ENCODE data around the gene GABBR2. TPM values are rescaled to one million over a fixed set of nuclear protein-coding genes. Genes with fewer than 3 reads are reported as not detected.

GABBR2 gene
- total RNA-seq, 2 experiments from 2014 or later: not detected

DNA sequence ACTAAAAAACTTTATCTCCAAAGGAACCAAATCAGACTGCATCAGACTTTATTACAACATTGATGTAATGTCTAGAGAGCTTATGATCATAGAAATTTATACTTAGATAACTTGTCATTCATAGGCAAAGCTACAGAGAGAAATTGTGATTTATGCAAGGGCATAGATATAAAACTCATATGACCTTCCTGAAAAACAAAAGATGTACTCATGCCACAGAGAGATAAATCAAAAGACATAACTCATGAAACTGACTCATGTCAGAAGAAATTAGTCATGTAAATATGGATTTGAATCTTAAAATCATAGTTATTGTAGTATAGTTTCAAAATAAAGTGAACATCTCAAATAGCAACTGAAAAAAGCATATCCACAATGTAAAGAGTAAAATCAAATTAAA, 186.2 kb downstream of the GABBR2 start:
- DNase-seq (no peak), ATAC-seq (ENCODE audit: poor library complexity) (no peak)
- Mint-ChIP-seq H3K4me3 (no peak overlapping the region), H3K9me3 (no peaks in the 10 kb centered on the region), H3K27ac (no peak overlapping the region), H3K4me1 (ENCODE audit: low read depth) (no peaks in the 10 kb centered on the region), H3K27me3 (peaks cover 45% of the 10 kb centered on the region), H3K36me3 (ENCODE audit: low read depth) (no peaks in the 10 kb centered on the region)
- peaks cover 0 to 7% of the 10 kb centered on the region in 2 experiments for H3K27me3 ChIP-seq (ENCODE audit: control insufficient read depth in 1 of 2, insufficient read depth in 2 of 2, low read length in 2 of 2)
- H3K4me3 ChIP-seq (ENCODE audit: low read length): no peak overlapping the region
- ChIA-PET POLR2A (no interaction called here), CTCF (no interaction called here)
- intact Hi-C loops (cut with DNase I, micrococcal nuclease): no loop called here
- no peaks in the 10 kb centered on the region for H3K9me3 ChIP-seq (ENCODE audit: control insufficient read depth in 1 of 2, insufficient read depth in 1 of 2, low read length in 2 of 2)
- H3K27ac ChIP-seq (ENCODE audit: low read depth in 1 of 2, low read length in 2 of 2): no peak overlapping the region
- H3K4me1 ChIP-seq (ENCODE audit: insufficient read depth, low read length): no peaks in the 10 kb centered on the region
- no peak for TF ChIP-seq CTCF (IDR thresholded peaks at IDR 0.05)
- H3K36me3 ChIP-seq (ENCODE audit: insufficient read depth, low read length): no peaks in the 10 kb centered on the region

DNA sequence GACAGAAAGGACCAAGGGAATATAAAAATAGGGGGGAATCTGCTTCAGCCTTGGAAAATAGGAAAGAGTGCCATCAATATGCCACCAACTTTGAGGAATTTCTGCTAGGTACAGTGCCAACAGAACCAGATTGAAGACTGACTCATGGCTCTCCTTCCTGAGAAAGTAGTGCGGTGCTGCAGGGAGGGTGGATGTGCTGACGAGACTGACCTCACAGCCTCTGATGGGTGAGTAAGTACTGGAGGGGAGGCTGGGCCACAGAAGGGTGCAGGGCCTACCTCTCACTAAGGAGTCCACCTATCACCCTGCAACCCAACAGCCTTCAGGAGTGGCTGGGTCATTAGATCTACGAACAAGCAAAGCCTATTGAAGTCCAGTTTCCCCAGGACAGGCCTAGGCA, 187.6 kb downstream of the GABBR2 start:
- Mint-ChIP-seq H3K4me3 (no peak overlapping the region), H3K27ac (no peak overlapping the region), H3K9me3 (no peaks in the 10 kb centered on the region), H3K4me1 (ENCODE audit: low read depth) (no peaks in the 10 kb centered on the region), H3K27me3 (peaks cover 46% of the 10 kb centered on the region), H3K36me3 (ENCODE audit: low read depth) (no peaks in the 10 kb centered on the region)
- ChIA-PET CTCF (no interaction called here), POLR2A (no interaction called here)
- no peak for DNase-seq
- intact Hi-C loops (cut with DNase I, micrococcal nuclease): no loop called here
- TF ChIP-seq CTCF (IDR thresholded peaks at IDR 0.05): no peak
- Histone ChIP-seq H3K4me3 (ENCODE audit: low read length) (no peak overlapping the region), H3K36me3 (ENCODE audit: insufficient read depth, low read length) (no peaks in the 10 kb centered on the region), H3K27me3 (ENCODE audit: control insufficient read depth in 1 of 2, insufficient read depth in 2 of 2, low read length in 2 of 2) (peaks cover 0 to 7% of the 10 kb centered on the region in 2 experiments), H3K4me1 (ENCODE audit: insufficient read depth, low read length) (no peaks in the 10 kb centered on the region), H3K9me3 (ENCODE audit: control insufficient read depth in 1 of 2, insufficient read depth in 1 of 2, low read length in 2 of 2) (no peaks in the 10 kb centered on the region), H3K27ac (ENCODE audit: low read depth in 1 of 2, low read length in 2 of 2) (no peak overlapping the region)
- ATAC-seq (ENCODE audit: poor library complexity): no peak

GRCh38 chr9:98520221-98520960, 188.3 kb downstream of the GABBR2 start:
- no peak overlapping the region for H3K4me3 Mint-ChIP-seq
- peaks cover 0 to 7% of the 10 kb centered on the region in 2 experiments for H3K27me3 ChIP-seq (ENCODE audit: control insufficient read depth in 1 of 2, insufficient read depth in 2 of 2, low read length in 2 of 2)
- no peak overlapping the region for H3K4me3 ChIP-seq (ENCODE audit: low read length)
- H3K4me1 ChIP-seq (ENCODE audit: insufficient read depth, low read length): no peaks in the 10 kb centered on the region
- intact Hi-C loops (cut with DNase I, micrococcal nuclease): no loop called here
- H3K9me3 ChIP-seq (ENCODE audit: control insufficient read depth in 1 of 2, insufficient read depth in 1 of 2, low read length in 2 of 2): no peaks in the 10 kb centered on the region
- no peaks in the 10 kb centered on the region for H3K4me1 Mint-ChIP-seq (ENCODE audit: low read depth)
- CTCF ChIA-PET: no interaction called here
- no peak for TF ChIP-seq CTCF (IDR thresholded peaks at IDR 0.05)
- no peak overlapping the region for H3K27ac ChIP-seq (ENCODE audit: low read depth in 1 of 2, low read length in 2 of 2)
- POLR2A ChIA-PET: no interaction called here
- H3K27ac Mint-ChIP-seq: no peak overlapping the region
- no peaks in the 10 kb centered on the region for H3K9me3 Mint-ChIP-seq
- DNase-seq (no peak), ATAC-seq (ENCODE audit: poor library complexity) (no peak)
- no peaks in the 10 kb centered on the region for H3K36me3 Mint-ChIP-seq (ENCODE audit: low read depth)
- H3K27me3 Mint-ChIP-seq: peaks cover 43% of the 10 kb centered on the region
- no peaks in the 10 kb centered on the region for H3K36me3 ChIP-seq (ENCODE audit: insufficient read depth, low read length)

All from CD4-positive, alpha-beta T cell (primary cell).